Osteoblast (primary cell): ENCODE results near the gene CYP26B1. TPM values are rescaled to one million over a fixed set of nuclear protein-coding genes. Genes with fewer than 3 reads are reported as not detected.

Experiments
- DNase-seq: peaks from one replicate; pipeline ENCODE4 v3.0.0; 2011; ENCODE audit warnings: low spot score, mixed read lengths; ENCODE audit not compliant: insufficient read length; ENCODE audit errors: missing footprints
- H2AFZ ChIP-seq: 2 replicates; pipeline ENCODE4 v1.6.0; 2011; ENCODE audit warnings: mild to moderate bottlenecking, low read length
- H3K27ac ChIP-seq: 2 replicates; pipeline ENCODE4 v1.5.1; 2011; ENCODE audit warnings: mild to moderate bottlenecking, low read depth, low read length, moderate library complexity
- H3K27me3 ChIP-seq: 2 replicates; pipeline ENCODE4 v1.6.0; 2012; ENCODE audit warnings: mild to moderate bottlenecking, control low read depth, inconsistent platforms, low read length, moderate library complexity; ENCODE audit not compliant: insufficient read depth
- H3K36me3 ChIP-seq: 2 replicates; pipeline ENCODE4 v1.5.1; 2011; ENCODE audit warnings: mild to moderate bottlenecking, low read length, control low read depth, moderate library complexity; ENCODE audit not compliant: insufficient read depth
- H3K4me1 ChIP-seq: 2 replicates; pipeline ENCODE4 v1.5.1; 2011; ENCODE audit warnings: mild to moderate bottlenecking, low read length, control low read depth, moderate library complexity; ENCODE audit not compliant: insufficient read depth
- H3K4me2 ChIP-seq: 2 replicates; pipeline ENCODE4 v1.6.0; 2011; ENCODE audit warnings: mild to moderate bottlenecking, low read length; ENCODE audit not compliant: insufficient read depth
- H3K4me3 ChIP-seq: fragments of 200-600 bp; sonication (generic); 3 replicates; pipeline ENCODE4 v1.5.1; 2012; ENCODE audit warnings: mild to moderate bottlenecking, low read length, inconsistent platforms; ENCODE audit not compliant: insufficient read depth
- H3K79me2 ChIP-seq: 2 replicates; pipeline ENCODE4 v1.6.0; 2012; ENCODE audit warnings: mild to moderate bottlenecking, low read length, control low read depth, inconsistent platforms; ENCODE audit not compliant: insufficient read depth
- H3K9me3 ChIP-seq: 2 replicates; pipeline ENCODE4 v1.5.1; 2011; ENCODE audit warnings: low read depth, low read length, control low read depth
- H4K20me1 ChIP-seq: 2 replicates; pipeline ENCODE4 v1.6.0; 2012; ENCODE audit warnings: mild to moderate bottlenecking, low read length, control low read depth; ENCODE audit not compliant: insufficient read depth
- CTCF ChIP-seq: IDR thresholded peaks from 2 replicates; pipeline ENCODE4 v1.5.1; 2011; ENCODE audit warnings: mild to moderate bottlenecking, low read depth, low read length, moderate library complexity; ENCODE audit errors: extremely low read depth
- total RNA-seq: library from RNA; depleted of rRNA; stranded (reverse); fragments of >200 nt; gene quantifications from 2 replicates; pipeline ENCODE4 v1.2.3, GENCODE V29; 2012

The CYP26B1 gene
- total RNA-seq, 1 donor, result under 0.01 TPM

- no peaks in the 10 kb centered on the region for H3K36me3 ChIP-seq
- peaks cover 16% of the 10 kb centered on the region for H3K27me3 ChIP-seq
- H3K9me3 ChIP-seq, result no peaks in the 10 kb centered on the region
- H3K27ac ChIP-seq, result no peak overlapping the region
- no peaks in the 10 kb centered on the region for H3K4me1 ChIP-seq
- TF ChIP-seq CTCF, result no peak
- H2AFZ ChIP-seq, result no peak overlapping the region
- H3K4me3 ChIP-seq, result no peak overlapping the region
- no peak for DNase-seq
- H3K79me2 ChIP-seq, result no peaks in the 10 kb centered on the region
- no peak overlapping the region for H3K4me2 ChIP-seq
- H4K20me1 ChIP-seq, result no peaks in the 10 kb centered on the region
These were observed 53.0 kb downstream of the CYP26B1 start for GRCh38 chr2:72094701-72095100.

- Histone ChIP-seq H3K4me1 (no peaks in the 10 kb centered on the region), H3K79me2 (no peaks in the 10 kb centered on the region), H2AFZ (no peak overlapping the region), H3K36me3 (no peaks in the 10 kb centered on the region), H3K4me2 (no peak overlapping the region), H3K27me3 (peaks cover 9% of the 10 kb centered on the region), H4K20me1 (no peaks in the 10 kb centered on the region), H3K27ac (no peak overlapping the region), H3K9me3 (no peaks in the 10 kb centered on the region), H3K4me3 (no peak overlapping the region)
- TF ChIP-seq CTCF, result no peak
- DNase-seq, result no peak
These were observed 55.6 kb downstream of the CYP26B1 start for GRCh38 chr2:72092111-72092510.

- no peak for DNase-seq
- Histone ChIP-seq H3K27ac (no peak overlapping the region), H2AFZ (no peak overlapping the region), H3K36me3 (no peaks in the 10 kb centered on the region), H3K79me2 (no peaks in the 10 kb centered on the region), H3K4me1 (no peaks in the 10 kb centered on the region), H4K20me1 (no peaks in the 10 kb centered on the region), H3K4me3 (no peak overlapping the region), H3K4me2 (no peak overlapping the region), H3K27me3 (peaks cover 9% of the 10 kb centered on the region), H3K9me3 (no peaks in the 10 kb centered on the region)
- no peak for TF ChIP-seq CTCF
These were observed 56.7 kb downstream of the CYP26B1 start for GRCh38 chr2:72090781-72091482.

GRCh38 chr2:72090271-72090720, 57.4 kb downstream of the CYP26B1 start:
- Histone ChIP-seq H3K4me2 (no peak overlapping the region), H3K9me3 (no peaks in the 10 kb centered on the region), H4K20me1 (no peaks in the 10 kb centered on the region), H3K36me3 (no peaks in the 10 kb centered on the region), H3K27ac (no peak overlapping the region), H3K79me2 (no peaks in the 10 kb centered on the region), H2AFZ (no peak overlapping the region), H3K27me3 (peaks cover 11% of the 10 kb centered on the region), H3K4me3 (no peak overlapping the region), H3K4me1 (no peaks in the 10 kb centered on the region)
- DNase-seq, result no peak
- TF ChIP-seq CTCF, result no peak
